Adrenal gland (tissue), 5 donors: Measurements from ENCODE around the gene RNF5.

ENCODE experiments used
- POLR2A ChIP-seq, 2 donors: fragments of 450-650 bp; IDR thresholded peaks; one replicate each; pipeline ENCODE4 v1.6.1; 2017; ENCODE audit warnings: antibody characterized with exemption in 2 of 2, mild to moderate bottlenecking in 2 of 2, moderate library complexity in 1 of 2
- TF ChIP-seq, protein P1 (sequence below), 6 experiments: fragments of 450-650 bp in 4 of 6; fragments of 200-600 bp in 2 of 6; sonication (generic) in 1 of 6; IDR thresholded peaks; 1 replicate in 5 of 6; 2 replicates in 1 of 6; pipeline versions ENCODE4 v1.5.1 to v1.8.0; 2016 to 2021; ENCODE audit warnings: antibody characterized with exemption in 6 of 6, mild to moderate bottlenecking in 2 of 6, moderate library complexity in 1 of 6
- donor health status: DM: no; HTN: no; CAD: no.

DNA sequence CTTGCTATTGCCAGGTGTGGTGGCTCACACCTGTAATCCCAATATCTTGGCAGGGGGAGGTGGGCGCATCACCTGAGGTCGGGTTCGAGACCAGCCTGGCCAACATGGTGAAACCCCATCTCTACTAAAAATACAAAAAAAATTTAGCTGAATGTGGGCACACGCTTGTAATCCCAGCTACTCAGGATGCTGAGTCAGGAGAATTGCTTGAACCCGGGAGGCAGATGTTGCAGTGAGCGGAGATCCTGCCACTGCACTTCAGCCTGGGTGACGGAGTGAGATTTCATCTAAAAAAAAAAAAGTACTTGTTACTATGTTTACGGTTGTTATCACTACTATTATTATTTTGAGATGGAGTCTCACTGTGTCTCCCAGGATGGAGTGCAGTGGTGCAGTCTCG is 21.3 kb upstream of the RNF5 start:
- no peak for TF ChIP-seq POLR2A (IDR thresholded peaks at IDR 0.05)
- TF ChIP-seq, protein P1, sequence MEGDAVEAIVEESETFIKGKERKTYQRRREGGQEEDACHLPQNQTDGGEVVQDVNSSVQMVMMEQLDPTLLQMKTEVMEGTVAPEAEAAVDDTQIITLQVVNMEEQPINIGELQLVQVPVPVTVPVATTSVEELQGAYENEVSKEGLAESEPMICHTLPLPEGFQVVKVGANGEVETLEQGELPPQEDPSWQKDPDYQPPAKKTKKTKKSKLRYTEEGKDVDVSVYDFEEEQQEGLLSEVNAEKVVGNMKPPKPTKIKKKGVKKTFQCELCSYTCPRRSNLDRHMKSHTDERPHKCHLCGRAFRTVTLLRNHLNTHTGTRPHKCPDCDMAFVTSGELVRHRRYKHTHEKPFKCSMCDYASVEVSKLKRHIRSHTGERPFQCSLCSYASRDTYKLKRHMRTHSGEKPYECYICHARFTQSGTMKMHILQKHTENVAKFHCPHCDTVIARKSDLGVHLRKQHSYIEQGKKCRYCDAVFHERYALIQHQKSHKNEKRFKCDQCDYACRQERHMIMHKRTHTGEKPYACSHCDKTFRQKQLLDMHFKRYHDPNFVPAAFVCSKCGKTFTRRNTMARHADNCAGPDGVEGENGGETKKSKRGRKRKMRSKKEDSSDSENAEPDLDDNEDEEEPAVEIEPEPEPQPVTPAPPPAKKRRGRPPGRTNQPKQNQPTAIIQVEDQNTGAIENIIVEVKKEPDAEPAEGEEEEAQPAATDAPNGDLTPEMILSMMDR (IDR thresholded peaks at IDR 0.05): no peak
